Naive thymus-derived CD8-positive, alpha-beta T cell (primary cell): Measurements from ENCODE around the gene LDHAL6B. TPM values are rescaled to one million over a fixed set of nuclear protein-coding genes. Genes with fewer than 3 reads are reported as not detected.

ENCODE experiments used
- ATAC-seq, 2 donors: fragments of 150-1000 bp; cut with Tn5 transposase in 1 of 2; sonication (Bioruptor Pico), chemical (Tn5 transposase) in 1 of 2; 1 replicate in 1 of 2; 2 replicates in 1 of 2; pipeline ENCODE4 v1.10.0; 2021; ENCODE audit warnings: mild to moderate bottlenecking in 2 of 2, moderate library complexity in 2 of 2
- POLR2A ChIA-PET: fragments of 350-600 bp; sonication (Branson Sonifier 250); formaldehyde crosslinking; loops from one replicate; lab custom pipeline; 2021; ENCODE audit warnings: antibody characterized with exemption; lab: Charles Lee
- DNase-seq, 10 donors: peaks; one replicate each; pipeline versions ENCODE4 v3.0.0 to v3.0.0-alpha.2; 2020 to 2022
- H3K27ac Mint-ChIP-seq, 10 donors: one replicate each; pipeline ENCODE4 v1.8.0; 2020 to 2022; ENCODE audit warnings: mild to moderate bottlenecking in 10 of 10, mixed read lengths in 10 of 10, moderate library complexity in 4 of 10, inconsistent platforms in 1 of 10
- H3K27me3 Mint-ChIP-seq, 5 donors: one replicate each; pipeline ENCODE4 v1.8.0; 2021 to 2022; ENCODE audit warnings: mixed read lengths in 5 of 5
- H3K36me3 Mint-ChIP-seq, 3 donors: one replicate each; pipeline ENCODE4 v1.8.0; 2020 to 2022; ENCODE audit warnings: mixed read lengths in 3 of 3, mild to moderate bottlenecking in 2 of 3, inconsistent platforms in 1 of 3
- H3K4me1 Mint-ChIP-seq, 4 donors: one replicate each; pipeline ENCODE4 v1.8.0; 2021 to 2022; ENCODE audit warnings: mixed read lengths in 4 of 4
- H3K4me3 Mint-ChIP-seq, 10 donors: one replicate each; pipeline ENCODE4 v1.8.0; 2020 to 2022; ENCODE audit warnings: mild to moderate bottlenecking in 10 of 10, mixed read lengths in 10 of 10, moderate library complexity in 6 of 10, inconsistent platforms in 1 of 10
- H3K9me3 Mint-ChIP-seq, 9 donors: one replicate each; pipeline ENCODE4 v1.8.0; 2020 to 2022; ENCODE audit warnings: mixed read lengths in 9 of 9, mild to moderate bottlenecking in 3 of 9, inconsistent platforms in 1 of 9, moderate library complexity in 1 of 9
- microRNA-seq: library from miRNA; unstranded; fragments of <30 nt; microRNA quantifications from one replicate; pipeline ENCODE4 v1.2.0, GENCODE V29; 2022; ENCODE audit warnings: borderline microRNAs expressed
- polyA plus RNA-seq, 3 donors: library from polyadenylated mRNA; unstranded; fragments of 300-500 nt; fragmentation: Illumina TruSeq; gene quantifications; one replicate each; pipeline ENCODE4 v1.2.3, GENCODE V29; 2021
- total RNA-seq, 8 experiments: library from RNA in 2 of 8; stranded (reverse) in 2 of 8; gene quantifications; one replicate each; pipeline ENCODE4 v1.2.3 and lab custom pipeline; 2021 to 2026

Gene LDHAL6B
- total and polyA plus RNA-seq, 5 experiments from 2014 or later = not detected

DNA sequence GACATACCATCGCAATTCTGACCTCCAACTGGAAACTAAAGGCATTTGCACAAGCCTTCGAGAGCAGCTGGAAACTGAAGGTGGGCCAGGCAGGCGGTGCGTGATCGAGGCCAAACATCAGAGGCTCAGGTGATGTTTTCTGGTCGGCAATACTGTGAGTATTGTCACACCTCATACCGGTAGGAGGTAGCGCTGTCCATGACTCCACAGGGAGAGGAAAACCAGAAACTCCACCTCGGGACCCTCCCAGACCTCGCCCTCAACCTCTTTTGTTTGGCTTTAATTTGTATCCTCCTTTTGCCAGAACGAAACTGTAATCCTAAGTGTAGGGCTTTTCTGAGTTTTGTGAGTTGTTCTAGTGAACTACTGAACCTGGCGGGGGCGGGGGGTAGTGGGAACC, 43.6 kb downstream of the LDHAL6B start:
- Mint-ChIP-seq H3K36me3 (no peaks in the 10 kb centered on the region), H3K4me3 (no peak overlapping the region), H3K27ac (no peak overlapping the region), H3K27me3 (peaks cover 0 to 2% (median 0%) of the 10 kb centered on the region in 5 donors), H3K4me1 (peaks cover 0 to 29% (median 0%) of the 10 kb centered on the region in 4 donors), H3K9me3 (no peaks in the 10 kb centered on the region)
- ATAC-seq = no peak
- POLR2A ChIA-PET = no interaction called here
- peak in 1 of 10 donors; percentile 34 for DNase-seq

GRCh38 chr15:59251001-59251845, 44.6 kb downstream of the LDHAL6B start:
- Mint-ChIP-seq H3K4me1 (peaks cover 0 to 38% (median 0%) of the 10 kb centered on the region in 4 donors), H3K36me3 (no peaks in the 10 kb centered on the region), H3K27me3 (peaks cover 0 to 2% (median 0%) of the 10 kb centered on the region in 5 donors), H3K4me3 (peak overlapping the region in 1 of 10 donors; percentile 20), H3K27ac (no peak overlapping the region), H3K9me3 (no peaks in the 10 kb centered on the region)
- ATAC-seq = no peak
- POLR2A ChIA-PET = interaction anchor here (0.6 kb wide), 1 partner anchor 1087 kb away, joined by 4 read pairs; no protein-coding TSS in a partner anchor
- no peak for DNase-seq

- POLR2A ChIA-PET = interaction anchor here (0.6 kb wide), 1 partner anchor 1086 kb away, joined by 4 read pairs; no protein-coding TSS in a partner anchor
- Mint-ChIP-seq H3K27ac (no peak overlapping the region), H3K9me3 (no peaks in the 10 kb centered on the region), H3K4me1 (peaks cover 0 to 41% (median 0%) of the 10 kb centered on the region in 4 donors), H3K4me3 (no peak overlapping the region), H3K36me3 (no peaks in the 10 kb centered on the region), H3K27me3 (peaks cover 0 to 2% (median 0%) of the 10 kb centered on the region in 5 donors)
- DNase-seq (no peak), ATAC-seq (no peak)
Measured at GRCh38 chr15:59252137-59252536, 45.5 kb downstream of the LDHAL6B start.

GRCh38 chr15:59255680-59256336, 49.2 kb downstream of the LDHAL6B start:
- DNase-seq (peak in 1 of 10 donors; percentile 1), ATAC-seq (no peak)
- Mint-ChIP-seq H3K4me3 (no peak overlapping the region), H3K36me3 (no peaks in the 10 kb centered on the region), H3K27me3 (peaks cover 0 to 2% (median 0%) of the 10 kb centered on the region in 5 donors), H3K27ac (peak overlapping the region in 1 of 10 donors; percentile 54), H3K4me1 (peaks cover 0 to 23% (median 0%) of the 10 kb centered on the region in 4 donors), H3K9me3 (no peaks in the 10 kb centered on the region)
- POLR2A ChIA-PET = no interaction called here

DNA sequence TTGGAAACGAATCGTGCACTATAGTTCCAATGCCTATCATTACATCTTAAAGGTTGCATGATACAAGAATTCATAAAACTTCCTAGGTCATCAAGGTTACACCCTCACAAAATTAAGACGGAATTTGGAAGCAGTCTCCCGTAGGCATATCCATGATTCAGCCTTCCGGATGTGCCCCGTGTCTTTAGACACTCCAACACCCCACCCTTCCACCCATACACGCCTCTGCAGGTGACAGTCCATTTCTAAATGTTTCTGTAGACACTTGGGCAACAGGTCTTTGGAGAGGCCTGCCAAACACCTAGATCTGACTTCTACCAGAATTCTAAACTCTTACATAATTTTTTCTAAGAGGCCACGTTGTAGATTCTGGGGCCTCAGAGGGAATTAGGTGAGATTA, 49.8 kb downstream of the LDHAL6B start:
- Mint-ChIP-seq H3K27ac (no peak overlapping the region), H3K4me1 (peaks cover 0 to 16% (median under 1%) of the 10 kb centered on the region in 4 donors), H3K9me3 (no peaks in the 10 kb centered on the region), H3K36me3 (no peaks in the 10 kb centered on the region), H3K27me3 (peaks cover 0 to 2% (median 0%) of the 10 kb centered on the region in 5 donors), H3K4me3 (no peak overlapping the region)
- ATAC-seq (no peak), DNase-seq (no peak)
- POLR2A ChIA-PET = no interaction called here

DNA sequence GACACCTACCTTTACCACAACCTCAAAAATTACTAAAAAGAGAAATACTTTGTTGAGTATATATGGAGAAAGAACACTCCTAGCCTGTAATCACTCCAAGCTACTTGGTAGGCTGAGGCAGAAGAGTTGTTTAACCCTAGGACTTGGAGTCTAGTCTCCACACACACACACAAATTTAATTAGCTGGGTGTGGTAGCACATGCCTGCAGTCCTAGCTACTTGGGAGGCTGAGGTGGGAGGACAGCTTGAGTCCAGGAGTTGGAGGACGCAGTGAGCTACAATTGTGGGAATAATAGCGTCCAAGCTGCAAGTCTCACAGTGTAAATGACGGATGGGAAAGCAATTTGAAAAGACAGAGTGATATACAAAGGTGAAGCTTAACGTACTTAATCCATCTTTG, 50.5 kb downstream of the LDHAL6B start:
- Mint-ChIP-seq H3K27ac (no peak overlapping the region), H3K36me3 (no peaks in the 10 kb centered on the region), H3K4me1 (peaks cover 0 to 15% (median under 1%) of the 10 kb centered on the region in 4 donors), H3K27me3 (peaks cover 0 to 2% (median 0%) of the 10 kb centered on the region in 5 donors), H3K4me3 (no peak overlapping the region), H3K9me3 (no peaks in the 10 kb centered on the region)
- no peak for DNase-seq
- POLR2A ChIA-PET = no interaction called here
- no peak for ATAC-seq

Small RNAs within 50 kb of the gene (microRNA-seq; reads per million reads assigned to microRNA genes)
- not detected for gene MIR2116

Other genes with a start within 250 kb of the LDHAL6B start
- 10 to 100 TPM; 51.4 to 58.2 TPM for gene RNF111, start 219.2 kb upstream of the LDHAL6B start, total RNA-seq
- gene RNF111, start 219.2 kb upstream of the LDHAL6B start, polyA plus RNA-seq = 10 to 100 TPM; 12.1 to 14.3 (median 14.0) TPM
- gene CCNB2, start 101.7 kb upstream of the LDHAL6B start, total RNA-seq = under 1 TPM; 0.52 to 0.80 TPM
- under 1 TPM in 1 of 3 donors, not detected in 2; 0.34 TPM for gene CCNB2, start 101.7 kb upstream of the LDHAL6B start, polyA plus RNA-seq
- 1 to 10 TPM; 4.8 to 7.4 TPM for gene MYO1E, start 166.0 kb downstream of the LDHAL6B start, total RNA-seq
- gene MYO1E, start 166.0 kb downstream of the LDHAL6B start, polyA plus RNA-seq = 1 to 10 TPM in 1 of 3 donors, under 1 TPM in 1, not detected in 1; 0.53 to 2.0 TPM
- under 1 TPM; 0.14 to 0.21 TPM for gene FAM81A, start 231.3 kb downstream of the LDHAL6B start, total RNA-seq
- gene FAM81A, start 231.3 kb downstream of the LDHAL6B start, polyA plus RNA-seq = not detected